ENCODE results near the gene PAK5.

Gene PAK5

GRCh38 chr20:9501473-9501872 is 337.4 kb downstream of the PAK5 start:
- no peaks in the 10 kb centered on the region for H3K4me1 ChIP-seq
- no peak for TF ChIP-seq CTCF (IDR thresholded peaks at IDR 0.05; ENCODE audit: low read depth, low read length)
- H3K27me3 ChIP-seq = no peaks in the 10 kb centered on the region
- H3K4me3 ChIP-seq (ENCODE audit: low read depth, low read length) = no peak overlapping the region
- DNase-seq = no peak
- H3K36me3 ChIP-seq = no peaks in the 10 kb centered on the region
- no peaks in the 10 kb centered on the region for H3K9me3 ChIP-seq

GRCh38 chr20:9500121-9500520 is 338.8 kb downstream of the PAK5 start:
- no peak for TF ChIP-seq CTCF (IDR thresholded peaks at IDR 0.05; ENCODE audit: low read depth, low read length)
- DNase-seq = no peak
- Histone ChIP-seq H3K27me3 (no peaks in the 10 kb centered on the region), H3K9me3 (no peaks in the 10 kb centered on the region), H3K4me3 (ENCODE audit: low read depth, low read length) (no peak overlapping the region), H3K4me1 (no peaks in the 10 kb centered on the region), H3K36me3 (no peaks in the 10 kb centered on the region)

- no peaks in the 10 kb centered on the region for H3K36me3 ChIP-seq
- no peak overlapping the region for H3K4me3 ChIP-seq (ENCODE audit: low read depth, low read length)
- no peaks in the 10 kb centered on the region for H3K4me1 ChIP-seq
- DNase-seq = no peak
- no peak for TF ChIP-seq CTCF (IDR thresholded peaks at IDR 0.05; ENCODE audit: low read depth, low read length)
- H3K27me3 ChIP-seq = no peaks in the 10 kb centered on the region
- no peaks in the 10 kb centered on the region for H3K9me3 ChIP-seq
Observed at GRCh38 chr20:9499126-9499899, 339.6 kb downstream of the PAK5 start.

- DNase-seq = no peak
- Histone ChIP-seq H3K4me3 (ENCODE audit: low read depth, low read length) (no peak overlapping the region), H3K27me3 (no peaks in the 10 kb centered on the region), H3K9me3 (no peaks in the 10 kb centered on the region), H3K36me3 (no peaks in the 10 kb centered on the region), H3K4me1 (no peaks in the 10 kb centered on the region)
- TF ChIP-seq CTCF (IDR thresholded peaks at IDR 0.05; ENCODE audit: low read depth, low read length) = no peak
Observed at GRCh38 chr20:9498322-9498721, 340.6 kb downstream of the PAK5 start.

GRCh38 chr20:9496155-9496554 is 342.7 kb downstream of the PAK5 start:
- no peak for TF ChIP-seq CTCF (IDR thresholded peaks at IDR 0.05; ENCODE audit: low read depth, low read length)

GRCh38 chr20:9495701-9496100 is 343.2 kb downstream of the PAK5 start:
- Histone ChIP-seq H3K4me3 (ENCODE audit: low read depth, low read length) (no peak overlapping the region), H3K4me1 (no peaks in the 10 kb centered on the region; the same call in 1 of the 2 replicates), H3K36me3 (no peaks in the 10 kb centered on the region), H3K27me3 (no peaks in the 10 kb centered on the region), H3K9me3 (no peaks in the 10 kb centered on the region)
- TF ChIP-seq CTCF (IDR thresholded peaks at IDR 0.05; ENCODE audit: low read depth, low read length) = no peak
- peak; percentile 34 for DNase-seq

More at GRCh38 chr20:9496155-9496554, 342.7 kb downstream of the PAK5 start:
- no peaks in the 10 kb centered on the region for H3K9me3 ChIP-seq
- DNase-seq = no peak
- H3K36me3 ChIP-seq = no peaks in the 10 kb centered on the region
- H3K27me3 ChIP-seq = no peaks in the 10 kb centered on the region
- H3K4me3 ChIP-seq (ENCODE audit: low read depth, low read length) = no peak overlapping the region
- H3K4me1 ChIP-seq = no peaks in the 10 kb centered on the region; the same call in 1 of the 2 replicates
